ENCODE data around the gene TUBD1. TPM values are rescaled to one million over a fixed set of nuclear protein-coding genes. Genes with fewer than 3 reads are reported as not detected.

TUBD1 gene
- total and polyA plus RNA-seq, 2 of the 13 experiments (the other 11 are each of a cell fraction or from before 2014, with no cell fraction given) = 18.2 to 25.9 TPM

GRCh38 chr17:59842901-59843652 lies 49.7 kb downstream of the TUBD1 start (continued):
- TF ChIP-seq MXI1 (IDR thresholded peaks at IDR 0.05; ENCODE audit: borderline replicate concordance, low read depth, low read length) (peak; percentile 80; the same call in 2 of the 3 replicates), FOXO4 (CRISPR knock-in tag; conservative IDR thresholded peaks at IDR 0.05) (no peak), ZNF619 (CRISPR knock-in tag; IDR thresholded peaks at IDR 0.05) (no peak), ZNF335 (CRISPR knock-in tag; IDR thresholded peaks at IDR 0.05) (peak; percentile 51; the same call in 1 of the 2 replicates), SMAD3 (CRISPR knock-in tag; IDR thresholded peaks at IDR 0.05) (peak; percentile 70; the same call in 1 of the 2 replicates), HNRNPL (IDR thresholded peaks at IDR 0.05; ENCODE audit: low read depth, low read length) (no peak), CAMTA2 (CRISPR knock-in tag; IDR thresholded peaks at IDR 0.05; ENCODE audit: borderline replicate concordance) (no peak; the same call in 1 of the 2 replicates), AKAP8 (CRISPR knock-in tag; IDR thresholded peaks at IDR 0.05) (peak; percentile 90; the same call in 1 of the 2 replicates), SP1 (IDR thresholded peaks at IDR 0.05) (no peak), SP1 (CRISPR knock-in tag; IDR thresholded peaks at IDR 0.05) (no peak), HNRNPUL1 (IDR thresholded peaks at IDR 0.05; ENCODE audit: low read depth, low read length) (no peak), ZNF549 (CRISPR knock-in tag; IDR thresholded peaks at IDR 0.05) (no peak), HIC2 (CRISPR knock-in tag; IDR thresholded peaks at IDR 0.05; ENCODE audit: low read depth) (no peak; the same call in none of the 2 replicates), CREB1 (IDR thresholded peaks at IDR 0.05) (peak; percentile 41; the same call in 1 of the 2 replicates), CREB1 (CRISPR knock-in tag; IDR thresholded peaks at IDR 0.05) (peak; percentile 62), ZNF292 (CRISPR knock-in tag; IDR thresholded peaks at IDR 0.05; ENCODE audit: borderline replicate concordance, low read depth) (no peak)
- TF ChIP-seq, protein P1, sequence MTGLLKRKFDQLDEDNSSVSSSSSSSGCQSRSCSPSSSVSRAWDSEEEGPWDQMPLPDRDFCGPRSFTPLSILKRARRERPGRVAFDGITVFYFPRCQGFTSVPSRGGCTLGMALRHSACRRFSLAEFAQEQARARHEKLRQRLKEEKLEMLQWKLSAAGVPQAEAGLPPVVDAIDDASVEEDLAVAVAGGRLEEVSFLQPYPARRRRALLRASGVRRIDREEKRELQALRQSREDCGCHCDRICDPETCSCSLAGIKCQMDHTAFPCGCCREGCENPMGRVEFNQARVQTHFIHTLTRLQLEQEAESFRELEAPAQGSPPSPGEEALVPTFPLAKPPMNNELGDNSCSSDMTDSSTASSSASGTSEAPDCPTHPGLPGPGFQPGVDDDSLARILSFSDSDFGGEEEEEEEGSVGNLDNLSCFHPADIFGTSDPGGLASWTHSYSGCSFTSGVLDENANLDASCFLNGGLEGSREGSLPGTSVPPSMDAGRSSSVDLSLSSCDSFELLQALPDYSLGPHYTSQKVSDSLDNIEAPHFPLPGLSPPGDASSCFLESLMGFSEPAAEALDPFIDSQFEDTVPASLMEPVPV (CRISPR knock-in tag; IDR thresholded peaks at IDR 0.05) = 0 out of 2 replicates have a peak, but pooled peaks have one; percentile 16
- TF ChIP-seq, protein P2, sequence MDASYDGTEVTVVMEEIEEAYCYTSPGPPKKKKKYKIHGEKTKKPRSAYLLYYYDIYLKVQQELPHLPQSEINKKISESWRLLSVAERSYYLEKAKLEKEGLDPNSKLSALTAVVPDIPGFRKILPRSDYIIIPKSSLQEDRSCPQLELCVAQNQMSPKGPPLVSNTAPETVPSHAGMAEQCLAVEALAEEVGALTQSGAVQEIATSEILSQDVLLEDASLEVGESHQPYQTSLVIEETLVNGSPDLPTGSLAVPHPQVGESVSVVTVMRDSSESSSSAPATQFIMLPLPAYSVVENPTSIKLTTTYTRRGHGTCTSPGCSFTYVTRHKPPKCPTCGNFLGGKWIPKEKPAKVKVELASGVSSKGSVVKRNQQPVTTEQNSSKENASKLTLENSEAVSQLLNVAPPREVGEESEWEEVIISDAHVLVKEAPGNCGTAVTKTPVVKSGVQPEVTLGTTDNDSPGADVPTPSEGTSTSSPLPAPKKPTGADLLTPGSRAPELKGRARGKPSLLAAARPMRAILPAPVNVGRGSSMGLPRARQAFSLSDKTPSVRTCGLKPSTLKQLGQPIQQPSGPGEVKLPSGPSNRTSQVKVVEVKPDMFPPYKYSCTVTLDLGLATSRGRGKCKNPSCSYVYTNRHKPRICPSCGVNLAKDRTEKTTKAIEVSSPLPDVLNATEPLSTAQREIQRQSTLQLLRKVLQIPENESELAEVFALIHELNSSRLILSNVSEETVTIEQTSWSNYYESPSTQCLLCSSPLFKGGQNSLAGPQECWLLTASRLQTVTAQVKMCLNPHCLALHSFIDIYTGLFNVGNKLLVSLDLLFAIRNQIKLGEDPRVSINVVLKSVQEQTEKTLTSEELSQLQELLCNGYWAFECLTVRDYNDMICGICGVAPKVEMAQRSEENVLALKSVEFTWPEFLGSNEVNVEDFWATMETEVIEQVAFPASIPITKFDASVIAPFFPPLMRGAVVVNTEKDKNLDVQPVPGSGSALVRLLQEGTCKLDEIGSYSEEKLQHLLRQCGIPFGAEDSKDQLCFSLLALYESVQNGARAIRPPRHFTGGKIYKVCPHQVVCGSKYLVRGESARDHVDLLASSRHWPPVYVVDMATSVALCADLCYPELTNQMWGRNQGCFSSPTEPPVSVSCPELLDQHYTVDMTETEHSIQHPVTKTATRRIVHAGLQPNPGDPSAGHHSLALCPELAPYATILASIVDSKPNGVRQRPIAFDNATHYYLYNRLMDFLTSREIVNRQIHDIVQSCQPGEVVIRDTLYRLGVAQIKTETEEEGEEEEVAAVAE (CRISPR knock-in tag; IDR thresholded peaks at IDR 0.05; ENCODE audit: borderline replicate concordance) = peak; percentile 91; the same call in 1 of the 2 replicates
- TF ChIP-seq, protein P3, sequence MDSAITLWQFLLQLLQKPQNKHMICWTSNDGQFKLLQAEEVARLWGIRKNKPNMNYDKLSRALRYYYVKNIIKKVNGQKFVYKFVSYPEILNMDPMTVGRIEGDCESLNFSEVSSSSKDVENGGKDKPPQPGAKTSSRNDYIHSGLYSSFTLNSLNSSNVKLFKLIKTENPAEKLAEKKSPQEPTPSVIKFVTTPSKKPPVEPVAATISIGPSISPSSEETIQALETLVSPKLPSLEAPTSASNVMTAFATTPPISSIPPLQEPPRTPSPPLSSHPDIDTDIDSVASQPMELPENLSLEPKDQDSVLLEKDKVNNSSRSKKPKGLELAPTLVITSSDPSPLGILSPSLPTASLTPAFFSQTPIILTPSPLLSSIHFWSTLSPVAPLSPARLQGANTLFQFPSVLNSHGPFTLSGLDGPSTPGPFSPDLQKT (CRISPR knock-in tag; IDR thresholded peaks at IDR 0.05; ENCODE audit: borderline replicate concordance) = peak; percentile 82; the same call in 1 of the 2 replicates
